GM21447 (cell line): ENCODE data around the gene SPIN2A.
"Not testable (repeated sequence)": the region's sequence is repeated elsewhere in the genome, so short reads cannot be mapped to it uniquely, and the experiment has no call there.

Experiments used
- ATAC-seq: cut with Tn5 transposase; IDR thresholded peaks from one replicate; pipeline ENCODE4 v1.9.1; 2021; ENCODE audit not compliant: unreplicated experiment

Gene SPIN2A

DNA sequence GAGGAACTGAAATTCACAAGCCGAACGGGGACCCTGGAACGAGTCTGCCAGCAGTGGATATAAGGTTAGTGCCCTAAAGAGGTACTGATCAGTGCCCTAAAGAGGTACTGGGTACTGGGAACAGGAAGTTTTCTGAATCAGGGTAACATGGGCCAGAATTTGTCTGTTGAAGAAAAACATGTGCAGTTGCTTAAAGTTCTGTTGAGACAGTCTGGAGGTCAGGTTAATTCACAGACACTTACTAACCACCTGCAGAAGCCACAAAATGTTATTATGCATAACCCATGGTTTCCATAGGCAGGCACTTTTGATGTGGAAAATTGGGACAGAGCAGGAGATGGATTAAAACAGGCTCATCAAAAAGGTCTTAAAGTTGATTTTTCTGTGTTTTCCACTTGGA lies 33.7 kb downstream of the SPIN2A start:
- ATAC-seq = no peak

DNA sequence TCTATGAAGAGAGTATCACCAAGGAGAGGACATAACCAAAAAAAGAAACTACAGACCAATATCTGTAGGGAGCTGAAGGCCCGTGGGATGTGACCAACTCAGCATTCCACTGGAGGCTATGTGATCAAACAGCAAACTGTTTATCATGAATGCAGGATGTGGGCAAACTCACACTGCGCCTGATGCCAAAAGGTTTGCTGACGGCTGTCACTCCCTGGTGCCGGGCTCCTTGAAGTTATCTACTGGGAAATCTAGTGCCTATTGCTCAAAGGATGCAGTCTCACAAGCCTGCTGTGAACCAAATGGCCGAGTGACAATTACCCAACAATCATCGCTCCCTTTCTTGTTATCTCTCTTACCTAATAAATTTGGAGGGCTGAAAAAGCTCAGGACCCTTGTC lies 34.3 kb downstream of the SPIN2A start:
- ATAC-seq = not testable (repeated sequence)
